ENCODE results near the gene MED12. TPM values are rescaled to one million over a fixed set of nuclear protein-coding genes. Genes with fewer than 3 reads are reported as not detected.

MED12 gene
- total RNA-seq, 3 donors from 2014 or later: 32.1 to 34.7 (median 33.9) TPM

DNA sequence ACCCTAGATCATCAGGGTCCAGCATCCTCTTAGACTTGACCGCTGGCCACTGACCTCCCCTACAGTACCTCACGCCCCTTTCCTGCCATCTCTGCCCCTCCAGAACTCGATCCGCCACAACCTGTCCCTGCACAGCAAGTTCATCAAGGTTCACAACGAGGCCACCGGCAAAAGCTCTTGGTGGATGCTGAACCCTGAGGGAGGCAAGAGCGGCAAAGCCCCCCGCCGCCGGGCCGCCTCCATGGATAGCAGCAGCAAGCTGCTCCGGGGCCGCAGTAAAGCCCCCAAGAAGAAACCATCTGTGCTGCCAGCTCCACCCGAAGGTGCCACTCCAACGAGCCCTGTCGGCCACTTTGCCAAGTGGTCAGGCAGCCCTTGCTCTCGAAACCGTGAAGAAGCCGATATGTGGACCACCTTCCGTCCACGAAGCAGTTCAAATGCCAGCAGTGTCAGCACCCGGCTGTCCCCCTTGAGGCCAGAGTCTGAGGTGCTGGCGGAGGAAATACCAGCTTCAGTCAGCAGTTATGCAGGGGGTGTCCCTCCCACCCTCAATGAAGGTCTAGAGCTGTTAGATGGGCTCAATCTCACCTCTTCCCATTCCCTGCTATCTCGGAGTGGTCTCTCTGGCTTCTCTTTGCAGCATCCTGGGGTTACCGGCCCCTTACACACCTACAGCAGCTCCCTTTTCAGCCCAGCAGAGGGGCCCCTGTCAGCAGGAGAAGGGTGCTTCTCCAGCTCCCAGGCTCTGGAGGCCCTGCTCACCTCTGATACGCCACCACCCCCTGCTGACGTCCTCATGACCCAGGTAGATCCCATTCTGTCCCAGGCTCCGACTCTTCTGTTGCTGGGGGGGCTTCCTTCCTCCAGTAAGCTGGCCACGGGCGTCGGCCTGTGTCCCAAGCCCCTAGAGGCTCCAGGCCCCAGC lies 17.6 kb upstream of the MED12 start:
- no peaks in the 10 kb centered on the region for H3K36me3 ChIP-seq
- no peaks in the 10 kb centered on the region for H3K9me3 ChIP-seq
- peaks cover 0 to 70% of the 10 kb centered on the region in 2 donors for H3K27me3 ChIP-seq
- no peak overlapping the region for H3K27ac ChIP-seq
- H3K4me3 ChIP-seq: no peak overlapping the region
- TF ChIP-seq POLR2A (IDR thresholded peaks at IDR 0.05): no peak
- no peak for TF ChIP-seq POLR2AphosphoS5 (IDR thresholded peaks at IDR 0.05)
- TF ChIP-seq, protein P1, sequence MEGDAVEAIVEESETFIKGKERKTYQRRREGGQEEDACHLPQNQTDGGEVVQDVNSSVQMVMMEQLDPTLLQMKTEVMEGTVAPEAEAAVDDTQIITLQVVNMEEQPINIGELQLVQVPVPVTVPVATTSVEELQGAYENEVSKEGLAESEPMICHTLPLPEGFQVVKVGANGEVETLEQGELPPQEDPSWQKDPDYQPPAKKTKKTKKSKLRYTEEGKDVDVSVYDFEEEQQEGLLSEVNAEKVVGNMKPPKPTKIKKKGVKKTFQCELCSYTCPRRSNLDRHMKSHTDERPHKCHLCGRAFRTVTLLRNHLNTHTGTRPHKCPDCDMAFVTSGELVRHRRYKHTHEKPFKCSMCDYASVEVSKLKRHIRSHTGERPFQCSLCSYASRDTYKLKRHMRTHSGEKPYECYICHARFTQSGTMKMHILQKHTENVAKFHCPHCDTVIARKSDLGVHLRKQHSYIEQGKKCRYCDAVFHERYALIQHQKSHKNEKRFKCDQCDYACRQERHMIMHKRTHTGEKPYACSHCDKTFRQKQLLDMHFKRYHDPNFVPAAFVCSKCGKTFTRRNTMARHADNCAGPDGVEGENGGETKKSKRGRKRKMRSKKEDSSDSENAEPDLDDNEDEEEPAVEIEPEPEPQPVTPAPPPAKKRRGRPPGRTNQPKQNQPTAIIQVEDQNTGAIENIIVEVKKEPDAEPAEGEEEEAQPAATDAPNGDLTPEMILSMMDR (IDR thresholded peaks at IDR 0.05): no peak
- DNase-seq (ENCODE audit: low spot score in 2 of 2): no peak
- intact Hi-C loops (cut with DNase I; ENCODE audit: low total_unique reads): no loop called here
- H3K4me1 ChIP-seq: no peaks in the 10 kb centered on the region

DNA sequence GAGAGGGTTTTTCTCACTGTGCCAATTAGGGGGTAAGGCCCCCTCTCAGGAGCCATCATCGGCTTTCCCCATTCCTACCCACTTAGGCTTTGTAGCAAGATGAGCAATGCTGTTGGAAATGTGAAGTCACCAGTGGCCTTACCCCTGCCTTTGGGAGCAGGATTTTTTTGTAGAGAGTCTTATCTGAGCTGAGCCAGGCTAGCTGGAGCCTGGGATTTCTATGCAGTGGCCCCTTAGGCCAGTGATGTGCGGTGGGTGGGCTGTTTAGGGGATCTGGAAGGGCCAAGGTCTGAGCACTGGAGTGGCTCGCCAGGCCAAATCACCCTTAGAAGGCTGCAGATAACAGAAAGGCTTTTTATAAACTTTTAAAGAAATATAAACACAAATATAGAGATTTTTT lies 16.1 kb upstream of the MED12 start:
- Histone ChIP-seq H3K27ac (no peak overlapping the region), H3K4me1 (no peaks in the 10 kb centered on the region), H3K27me3 (peaks cover 0 to 66% of the 10 kb centered on the region in 2 donors), H3K4me3 (no peak overlapping the region), H3K9me3 (no peaks in the 10 kb centered on the region), H3K36me3 (no peaks in the 10 kb centered on the region)
- TF ChIP-seq POLR2A (IDR thresholded peaks at IDR 0.05) (no peak), POLR2AphosphoS5 (IDR thresholded peaks at IDR 0.05) (no peak)
- TF ChIP-seq, protein P1 (IDR thresholded peaks at IDR 0.05): no peak
- no peak for DNase-seq (ENCODE audit: low spot score in 2 of 2)
- intact Hi-C loops (cut with DNase I; ENCODE audit: low total_unique reads): no loop called here

DNA sequence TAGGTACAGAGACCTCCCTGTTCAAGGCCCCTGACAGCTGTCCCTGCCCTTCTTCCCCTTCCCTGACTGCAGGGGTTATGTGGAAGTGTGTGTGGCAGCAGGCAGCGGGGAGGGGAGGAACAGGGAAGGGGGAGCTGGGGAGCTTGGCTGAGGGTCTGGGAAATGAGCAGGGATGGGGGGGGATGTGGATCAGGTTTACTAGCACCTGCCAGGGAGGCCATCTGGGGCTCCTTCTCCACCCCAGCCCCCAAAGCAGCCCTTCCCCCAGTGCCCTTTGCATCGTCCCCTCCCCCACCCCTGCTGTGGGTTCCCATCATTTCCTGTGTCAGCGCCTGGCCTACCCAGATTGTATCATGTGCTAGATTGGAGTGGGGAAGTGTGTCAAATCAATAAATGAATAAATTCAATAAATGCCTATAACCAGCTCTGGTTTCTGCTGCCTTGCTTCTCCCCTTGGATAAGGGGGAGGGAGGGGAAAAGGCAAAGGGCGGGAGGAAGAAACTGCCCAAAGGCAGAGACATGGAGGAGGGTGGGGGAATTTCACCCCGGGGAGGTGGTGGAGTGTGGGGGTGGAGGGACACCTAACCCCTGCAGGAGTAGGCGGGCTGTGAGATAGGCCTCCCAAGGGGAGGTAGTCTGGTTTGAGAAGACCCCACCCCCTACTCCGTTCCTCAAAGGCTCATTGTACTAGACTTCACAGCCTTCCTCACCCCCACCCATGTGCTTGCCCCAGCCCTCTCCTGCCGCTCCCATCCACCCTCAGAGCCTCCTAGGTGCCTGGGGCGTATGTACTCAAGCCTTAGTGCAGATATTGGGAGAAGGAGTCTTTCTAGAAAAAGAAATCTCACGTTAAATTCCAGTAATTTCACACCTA lies 15.0 kb upstream of the MED12 start:
- H3K27ac ChIP-seq: peak overlapping the region; percentile 48 to 73
- intact Hi-C loops (cut with DNase I; ENCODE audit: low total_unique reads): no loop called here
- peaks cover 0 to 57% of the 10 kb centered on the region in 2 donors for H3K27me3 ChIP-seq
- DNase-seq (ENCODE audit: low spot score in 2 of 2): no peak
- H3K4me3 ChIP-seq: no peak overlapping the region
- no peaks in the 10 kb centered on the region for H3K9me3 ChIP-seq
- no peaks in the 10 kb centered on the region for H3K36me3 ChIP-seq
- TF ChIP-seq, protein P1 (IDR thresholded peaks at IDR 0.05): no peak
- TF ChIP-seq POLR2A (IDR thresholded peaks at IDR 0.05) (no peak), POLR2AphosphoS5 (IDR thresholded peaks at IDR 0.05) (no peak)
- H3K4me1 ChIP-seq: no peaks in the 10 kb centered on the region

DNA sequence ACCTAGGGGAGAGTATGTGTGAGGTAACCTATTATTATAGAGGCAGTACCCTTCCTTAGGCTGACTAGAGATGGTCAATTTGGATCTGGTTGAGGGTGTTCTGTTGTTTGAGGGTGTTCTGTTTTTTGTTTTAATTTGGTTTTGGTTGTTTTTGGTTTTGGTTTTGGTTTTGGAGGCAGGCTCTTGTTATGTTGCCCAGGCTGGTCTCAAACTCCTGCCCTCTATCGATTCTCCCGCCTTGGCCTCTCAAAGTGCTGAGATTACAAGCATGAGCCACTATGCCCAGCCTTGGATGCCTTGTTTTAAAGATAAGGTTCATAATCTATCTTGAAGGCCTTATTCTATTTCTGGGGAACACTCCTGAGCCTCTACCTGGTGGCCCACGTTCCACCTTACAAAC lies 12.8 kb upstream of the MED12 start:
- H3K27ac ChIP-seq: no peak overlapping the region
- DNase-seq (ENCODE audit: low spot score in 2 of 2): no peak
- H3K4me1 ChIP-seq: no peaks in the 10 kb centered on the region
- intact Hi-C loops (cut with DNase I; ENCODE audit: low total_unique reads): no loop called here
- no peaks in the 10 kb centered on the region for H3K9me3 ChIP-seq
- peaks cover 0 to 53% of the 10 kb centered on the region in 2 donors for H3K27me3 ChIP-seq
- TF ChIP-seq, protein P1 (IDR thresholded peaks at IDR 0.05): no peak
- TF ChIP-seq POLR2AphosphoS5 (IDR thresholded peaks at IDR 0.05) (no peak), POLR2A (IDR thresholded peaks at IDR 0.05) (no peak)
- H3K36me3 ChIP-seq: no peaks in the 10 kb centered on the region
- H3K4me3 ChIP-seq: no peak overlapping the region

Measured in breast epithelium (tissue), 4 donors.